GM20000 (cell line): ENCODE results near the gene SIMC1.
"Not testable (repeated sequence)": the region's sequence is repeated elsewhere in the genome, so short reads cannot be mapped to it uniquely, and the experiment has no call there.

Source experiments
- DNase-seq: peaks from one replicate; pipeline ENCODE4 v3.0.0; 2012; ENCODE audit warnings: low spot score
- TF ChIP-seq, protein P1 (sequence below): IDR thresholded peaks from 2 replicates; pipeline ENCODE4 v1.5.1; 2012; ENCODE audit warnings: mild to moderate bottlenecking, control low read depth; ENCODE audit errors: extremely low read depth, missing control alignments

Gene SIMC1

DNA sequence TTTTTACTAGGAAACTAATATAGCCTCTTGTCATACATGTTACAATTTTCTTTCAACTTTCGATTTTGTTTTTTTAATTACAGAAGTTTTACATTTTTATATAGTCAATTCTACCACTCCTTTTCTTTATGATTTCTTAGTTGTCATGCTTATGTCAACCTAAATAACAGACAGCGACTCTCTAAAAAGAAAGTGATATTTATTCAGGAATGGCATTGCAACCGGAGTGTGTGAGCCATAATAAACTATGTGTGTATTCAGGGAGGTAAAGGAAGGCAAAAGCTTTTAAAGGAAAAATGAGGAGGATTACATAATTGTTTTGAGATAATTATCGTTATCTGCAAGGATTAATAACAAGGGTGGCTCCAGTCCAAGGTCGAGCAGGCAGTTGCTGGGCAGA, 7.3 kb downstream of the SIMC1 start:
- DNase-seq = not testable (repeated sequence)

DNA sequence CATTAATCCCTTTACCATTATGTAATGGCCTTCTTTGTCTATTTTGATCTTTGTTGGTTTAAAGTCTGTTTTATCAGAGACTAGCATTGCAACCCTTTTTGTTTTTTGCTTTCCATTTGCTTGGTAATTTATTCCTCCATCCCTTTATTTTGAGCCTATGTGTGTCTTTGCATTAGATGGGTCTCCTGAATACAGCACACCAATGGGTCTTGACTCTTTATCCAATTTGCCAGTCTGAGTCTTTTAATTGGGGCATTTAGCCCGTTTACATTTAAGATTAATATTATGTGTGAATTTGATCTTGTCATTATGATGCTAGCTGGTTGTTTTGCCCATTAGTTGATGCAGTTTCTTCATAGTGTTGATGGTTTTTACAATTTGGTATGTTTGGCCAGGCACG, 12.5 kb downstream of the SIMC1 start:
- DNase-seq = not testable (repeated sequence)

DNA sequence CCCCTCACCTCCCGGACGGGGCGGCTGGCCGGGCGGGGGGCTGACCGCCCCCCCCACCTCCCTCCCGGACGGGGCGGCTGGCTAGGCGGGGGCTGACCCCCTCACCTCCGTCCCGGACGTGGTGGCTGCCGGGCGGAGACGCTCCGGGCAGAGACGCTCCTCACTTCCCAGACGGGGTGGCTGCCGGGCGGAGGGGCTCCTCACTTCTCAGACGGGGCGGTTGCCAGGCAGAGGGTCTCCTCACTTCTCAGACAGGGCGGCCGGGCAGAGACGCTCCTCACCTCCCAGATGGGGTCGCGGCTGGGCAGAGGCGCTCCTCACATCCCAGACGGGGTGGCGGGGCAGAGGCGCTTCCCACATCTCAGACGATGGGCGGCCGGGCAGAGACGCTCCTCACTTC, 13.9 kb downstream of the SIMC1 start:
- not testable (repeated sequence) for DNase-seq

DNA sequence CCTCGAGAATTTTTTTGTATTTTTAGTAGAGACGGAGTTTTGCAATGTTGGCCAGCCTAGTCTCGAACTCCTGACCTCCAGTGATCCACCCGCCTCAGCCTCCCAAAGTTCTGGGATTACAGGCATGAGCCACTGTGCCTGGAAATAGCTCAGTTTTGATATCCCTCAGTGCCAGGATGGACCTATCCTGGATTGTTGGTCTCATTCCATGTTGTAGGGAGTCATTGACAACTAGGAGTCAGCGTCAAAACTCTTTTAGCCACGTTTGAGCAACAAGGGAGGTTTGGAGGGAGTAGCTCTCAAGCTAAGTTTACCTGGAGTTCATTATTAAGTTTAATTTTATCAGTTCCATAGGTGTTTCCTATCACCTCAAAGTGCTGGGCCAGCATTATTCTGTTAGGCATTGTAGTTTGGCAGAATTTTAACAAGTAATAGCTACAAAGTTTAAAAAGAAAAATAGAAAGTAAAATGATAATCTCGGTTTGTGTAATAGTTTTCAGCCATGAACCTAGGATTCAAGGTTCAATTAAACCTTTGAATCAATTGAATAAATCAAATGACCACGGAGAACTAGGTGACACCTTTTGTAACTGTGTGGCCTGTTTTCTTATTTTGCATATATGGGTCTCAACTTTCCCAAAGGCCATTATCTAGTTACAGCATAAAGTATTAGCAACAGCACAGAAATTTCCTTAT, 15.3 kb downstream of the SIMC1 start:
- DNase-seq = not testable (repeated sequence)

DNA sequence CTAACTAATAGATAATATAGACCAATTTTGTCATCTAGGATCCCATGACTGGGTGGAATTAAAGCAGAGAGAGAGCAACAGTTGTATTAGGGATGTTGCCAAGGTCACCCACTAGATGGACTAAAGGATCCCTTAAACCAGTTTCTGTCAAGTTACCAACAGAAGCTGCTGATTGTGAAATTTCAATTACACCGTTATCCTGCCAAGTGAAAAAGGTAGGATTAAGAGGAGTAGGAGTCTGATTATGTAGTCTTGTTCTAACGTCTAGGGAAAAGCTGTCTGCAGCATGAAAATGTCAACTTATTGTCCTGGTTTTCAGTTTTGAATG, 15.8 kb downstream of the SIMC1 start:
- not testable (repeated sequence) for DNase-seq

DNA sequence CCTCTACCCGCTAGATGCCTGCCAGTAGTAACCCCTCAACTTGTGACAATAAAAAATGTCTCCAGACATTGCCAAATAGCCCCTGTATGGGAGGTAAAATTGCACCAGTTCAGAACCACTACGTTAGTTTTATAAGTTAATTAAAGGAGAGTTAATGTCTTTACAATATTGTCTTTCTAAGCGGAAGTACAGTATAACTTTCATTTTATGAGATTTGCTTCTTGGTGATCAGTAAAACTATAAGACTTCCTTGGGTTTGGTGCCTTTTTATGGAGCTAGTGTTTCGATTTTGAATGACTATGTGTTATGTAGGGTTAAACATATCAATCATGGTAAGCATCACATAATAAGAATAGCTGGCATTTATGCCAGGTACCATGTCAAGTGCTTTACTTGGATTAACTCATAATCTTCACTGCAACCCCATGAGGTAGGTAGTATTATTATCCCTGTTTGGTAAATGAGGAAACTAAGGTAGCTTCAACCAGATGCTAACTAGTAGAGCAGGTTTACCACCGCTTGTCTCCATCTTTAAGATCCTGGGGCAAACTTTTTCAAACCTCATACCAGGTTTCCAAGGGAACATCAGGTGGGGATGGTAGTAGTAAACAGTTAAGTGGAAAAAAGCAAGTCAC, 19.8 kb downstream of the SIMC1 start:
- DNase-seq = not testable (repeated sequence)

DNA sequence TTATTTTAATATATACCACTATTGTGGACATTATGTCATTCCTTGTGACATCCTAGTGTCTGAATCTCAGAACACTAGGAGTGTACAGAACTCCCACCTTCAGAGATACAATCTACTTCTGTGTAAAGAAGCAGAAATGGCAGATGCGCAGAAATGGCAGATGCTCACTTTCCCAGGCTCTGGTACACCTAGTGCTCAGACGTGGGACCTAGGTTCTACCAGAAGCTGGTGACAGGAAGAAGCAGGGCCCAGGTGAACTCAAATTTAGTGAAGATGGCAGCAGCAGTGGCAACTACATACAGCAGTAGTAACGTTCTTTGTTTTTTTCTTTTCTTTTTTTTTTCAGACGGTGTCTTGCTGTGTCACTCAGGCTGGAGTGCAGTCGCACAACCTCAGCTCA, 22.5 kb downstream of the SIMC1 start:
- DNase-seq = not testable (repeated sequence)

DNA sequence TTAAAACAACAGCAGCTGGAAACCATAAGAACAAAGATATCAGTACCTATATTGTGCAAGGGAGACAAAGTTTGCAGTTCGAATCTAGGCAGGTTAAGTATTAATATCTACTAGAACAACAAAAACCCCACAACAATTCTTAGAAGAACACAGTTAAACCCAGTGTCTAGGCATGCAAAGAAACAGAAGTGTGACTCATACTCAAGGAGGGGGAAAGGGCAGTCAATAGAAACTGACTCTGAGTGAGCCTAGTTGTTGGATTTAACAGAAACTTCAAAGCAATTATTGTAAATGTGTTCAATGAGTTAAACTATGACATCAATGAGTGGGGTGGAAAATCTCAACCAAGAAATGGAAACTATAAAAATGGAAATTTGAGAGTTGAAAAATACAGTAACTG, 28.2 kb downstream of the SIMC1 start:
- DNase-seq = not testable (repeated sequence)

DNA sequence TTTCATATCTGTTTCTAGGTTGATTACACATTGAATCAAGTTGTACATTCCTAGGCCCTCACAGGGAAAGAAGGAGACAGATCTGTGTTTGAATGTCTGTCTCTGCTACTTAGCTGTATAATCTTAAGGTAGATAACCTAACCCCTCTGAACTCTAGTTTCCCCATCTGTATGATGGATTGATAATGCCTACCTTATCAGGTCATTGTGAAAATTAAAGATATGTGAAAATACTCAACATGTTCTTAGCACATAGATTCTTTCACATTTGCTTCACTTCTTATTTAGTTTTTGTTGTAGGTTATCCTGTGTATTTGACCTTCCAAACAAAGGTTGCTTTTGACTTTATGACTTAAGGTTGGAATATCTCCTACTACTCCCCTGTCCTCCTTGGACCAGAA, 50.8 kb downstream of the SIMC1 start:
- not testable (repeated sequence) for DNase-seq

DNA sequence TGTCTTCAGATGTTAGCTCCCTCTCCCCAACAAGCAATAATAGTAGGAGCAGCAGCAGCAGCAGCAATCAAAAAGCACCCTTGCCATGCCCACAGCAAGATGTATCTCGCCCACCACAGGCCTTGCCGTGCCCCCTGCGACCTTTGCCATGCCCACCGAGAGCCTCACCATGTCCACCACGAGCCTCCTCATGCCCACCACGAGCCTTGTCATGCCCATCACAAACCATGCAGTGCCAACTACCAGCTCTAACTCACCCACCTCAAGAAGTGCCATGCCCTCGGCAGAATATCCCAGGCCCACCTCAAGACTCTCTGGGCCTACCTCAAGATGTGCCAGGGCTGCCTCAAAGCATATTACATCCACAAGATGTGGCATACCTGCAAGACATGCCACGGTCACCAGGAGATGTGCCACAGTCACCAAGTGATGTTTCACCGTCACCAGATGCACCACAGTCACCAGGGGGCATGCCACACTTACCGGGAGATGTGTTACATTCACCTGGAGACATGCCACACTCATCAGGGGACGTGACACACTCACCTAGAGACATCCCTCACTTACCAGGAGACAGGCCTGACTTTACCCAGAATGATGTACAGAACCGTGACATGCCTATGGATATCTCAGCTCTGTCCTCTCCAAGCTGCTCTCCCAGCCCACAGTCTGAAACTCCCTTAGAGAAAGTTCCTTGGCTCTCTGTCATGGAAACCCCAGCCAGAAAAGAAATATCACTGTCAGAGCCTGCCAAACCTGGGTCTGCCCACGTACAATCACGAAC, 52.0 kb downstream of the SIMC1 start:
- DNase-seq = not testable (repeated sequence)

DNA sequence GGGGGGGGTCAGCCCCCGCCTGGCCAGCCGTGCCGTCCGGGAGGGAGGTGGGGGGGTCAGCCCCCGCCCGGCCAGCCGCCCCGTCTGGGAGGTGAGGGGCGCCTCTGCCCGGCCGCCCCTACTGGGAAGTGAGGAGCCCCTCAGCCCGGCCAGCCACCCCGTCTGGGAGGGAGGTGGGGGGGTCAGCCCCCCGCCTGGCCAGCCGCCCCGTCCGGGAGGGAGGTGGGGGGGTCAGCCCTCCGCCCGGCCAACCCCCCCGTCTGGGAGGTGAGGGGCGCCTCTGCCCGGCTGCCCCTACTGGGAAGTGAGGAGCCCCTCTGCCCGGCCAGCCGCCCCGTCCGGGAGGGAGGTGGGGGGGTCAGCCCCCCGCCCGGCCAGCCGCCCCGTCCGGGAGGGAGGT, 67.1 kb downstream of the SIMC1 start:
- DNase-seq = not testable (repeated sequence)

DNA sequence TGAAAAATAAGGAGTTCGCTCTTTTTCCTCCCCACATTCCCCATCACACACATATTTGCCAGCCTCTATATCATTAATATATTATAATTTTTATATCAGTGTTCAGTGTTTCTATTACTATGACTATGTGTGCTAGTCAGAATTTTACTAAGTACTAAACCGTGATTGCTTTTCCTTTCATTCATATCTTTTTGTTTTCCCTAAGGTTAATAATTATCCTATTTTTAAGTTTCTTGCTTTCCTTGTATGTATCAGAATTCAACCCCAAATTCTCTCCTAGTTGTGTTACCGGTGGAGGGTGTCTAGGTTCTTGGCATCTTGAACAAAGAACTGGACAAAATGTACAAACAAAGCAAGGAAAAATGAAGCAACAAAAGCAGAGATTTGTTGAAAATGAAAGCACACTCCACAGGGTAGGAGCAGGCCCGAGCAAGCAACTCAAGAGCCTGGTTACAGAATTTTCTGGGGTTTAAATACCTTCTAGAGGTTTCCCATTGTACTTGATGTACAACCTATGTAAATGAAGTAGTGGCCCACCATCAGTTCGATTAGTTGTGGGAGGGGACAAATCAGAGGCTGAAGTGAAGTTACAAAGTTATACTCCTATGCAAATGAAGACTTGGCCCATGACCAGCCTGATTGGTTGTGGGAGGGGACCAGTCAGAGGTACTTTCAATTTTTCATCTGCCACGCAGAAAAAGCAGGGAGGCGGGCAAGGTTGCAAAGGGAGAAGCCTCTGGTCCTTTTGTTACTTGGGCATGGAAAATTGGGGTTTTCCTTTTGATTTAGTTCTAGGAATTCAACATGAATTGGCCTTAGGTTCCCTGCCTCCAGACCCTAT, 79.5 kb downstream of the SIMC1 start:
- TF ChIP-seq, protein P1, sequence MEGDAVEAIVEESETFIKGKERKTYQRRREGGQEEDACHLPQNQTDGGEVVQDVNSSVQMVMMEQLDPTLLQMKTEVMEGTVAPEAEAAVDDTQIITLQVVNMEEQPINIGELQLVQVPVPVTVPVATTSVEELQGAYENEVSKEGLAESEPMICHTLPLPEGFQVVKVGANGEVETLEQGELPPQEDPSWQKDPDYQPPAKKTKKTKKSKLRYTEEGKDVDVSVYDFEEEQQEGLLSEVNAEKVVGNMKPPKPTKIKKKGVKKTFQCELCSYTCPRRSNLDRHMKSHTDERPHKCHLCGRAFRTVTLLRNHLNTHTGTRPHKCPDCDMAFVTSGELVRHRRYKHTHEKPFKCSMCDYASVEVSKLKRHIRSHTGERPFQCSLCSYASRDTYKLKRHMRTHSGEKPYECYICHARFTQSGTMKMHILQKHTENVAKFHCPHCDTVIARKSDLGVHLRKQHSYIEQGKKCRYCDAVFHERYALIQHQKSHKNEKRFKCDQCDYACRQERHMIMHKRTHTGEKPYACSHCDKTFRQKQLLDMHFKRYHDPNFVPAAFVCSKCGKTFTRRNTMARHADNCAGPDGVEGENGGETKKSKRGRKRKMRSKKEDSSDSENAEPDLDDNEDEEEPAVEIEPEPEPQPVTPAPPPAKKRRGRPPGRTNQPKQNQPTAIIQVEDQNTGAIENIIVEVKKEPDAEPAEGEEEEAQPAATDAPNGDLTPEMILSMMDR = no peak
- no peak for DNase-seq

DNA sequence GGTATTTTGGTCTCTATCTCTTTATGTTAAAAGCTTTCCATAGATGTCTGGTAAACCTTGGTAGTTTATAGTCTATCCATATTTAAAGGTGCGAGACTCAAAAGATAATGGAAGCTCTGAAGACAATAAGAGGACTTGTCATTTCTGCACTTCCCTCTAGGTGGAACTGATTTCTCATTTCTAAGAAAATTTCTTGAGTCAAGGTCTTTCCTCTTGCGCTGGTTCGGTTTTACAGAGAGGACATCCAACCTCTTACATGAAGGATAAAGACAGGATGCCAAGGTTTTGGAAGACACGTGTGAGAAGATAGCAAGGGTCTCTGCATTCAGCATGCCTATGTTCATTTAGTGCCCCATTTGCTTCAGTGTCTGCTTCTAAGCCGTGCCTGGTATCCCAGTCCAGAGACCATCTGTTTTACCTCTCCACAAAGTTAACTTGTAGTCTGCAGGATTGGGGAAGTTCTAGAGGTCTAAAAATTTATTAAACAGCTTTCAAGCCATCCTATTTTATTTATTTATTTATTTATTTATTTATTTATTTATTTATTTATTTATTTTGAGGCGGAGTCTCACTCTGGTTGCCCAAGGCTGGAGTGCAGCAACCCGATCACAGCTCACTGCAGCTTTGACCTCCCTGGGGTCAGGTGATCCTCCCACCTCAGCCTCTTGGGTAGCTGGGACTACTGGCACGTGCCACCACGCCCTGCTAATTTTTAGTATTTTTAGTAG, 81.8 kb downstream of the SIMC1 start:
- TF ChIP-seq, protein P1 = no peak
- DNase-seq = no peak
